PC-3 (cell line): ENCODE measurements around the gene KLHDC8A. TPM values are rescaled to one million over a fixed set of nuclear protein-coding genes. Genes with fewer than 3 reads are reported as not detected.

Experiments
- ATAC-seq: fragments of 200-7000 bp; cut with Tn5 transposase; 2 replicates; pipeline ENCODE4 v1.9.1; 2020; ENCODE audit warnings: mild to moderate bottlenecking, moderate library complexity
- BruUV-seq: library from RNA; stranded (reverse); fragments of 400-500 nt; replicated peaks from 2 replicates; lab custom pipeline; 2021; lab: Mats Ljungman, UMichigan
- CTCF ChIA-PET: fragments of 300-600 bp; sonication (Branson Sonifier 250); formaldehyde crosslinking; loops from one replicate; lab custom pipeline; 2022; ENCODE audit warnings: antibody characterized with exemption; lab: Charles Lee
- POLR2A ChIA-PET: fragments of 300-600 bp; sonication (Branson Sonifier 250); formaldehyde crosslinking; loops from one replicate; lab custom pipeline; 2022; ENCODE audit warnings: antibody characterized with exemption; ENCODE audit not compliant: unreplicated experiment; lab: Charles Lee
- DNase-seq: peaks from one replicate; pipeline ENCODE4 v3.0.0-alpha.2; 2015
- H2AFZ ChIP-seq: fragments of 300-600 bp; sonication (generic); 2 replicates; pipeline ENCODE4 v1.6.0; 2016; ENCODE audit warnings: antibody characterized with exemption, low read length
- H3F3A ChIP-seq: fragments of 300-600 bp; sonication (generic); one replicate; pipeline ENCODE4 v1.6.0; 2017; ENCODE audit warnings: antibody characterized with exemption, low read length, control low read depth, mild to moderate bottlenecking; ENCODE audit not compliant: unreplicated experiment
- H3K27ac ChIP-seq: fragments of 300-600 bp; sonication (generic); 2 replicates; pipeline ENCODE4 v1.5.1; 2016; ENCODE audit warnings: mild to moderate bottlenecking, low read length
- H3K27me3 ChIP-seq: fragments of 300-600 bp; sonication (generic); 2 replicates; pipeline ENCODE4 v1.6.1; 2016; ENCODE audit warnings: low read length, mixed read lengths
- H3K36me3 ChIP-seq: fragments of 300-600 bp; sonication (generic); 2 replicates; pipeline ENCODE4 v1.6.1; 2016; ENCODE audit warnings: low read depth, mixed run types, low read length, mixed read lengths
- H3K4me1 ChIP-seq: fragments of 300-600 bp; sonication (generic); 2 replicates; pipeline ENCODE4 v1.5.1; 2016; ENCODE audit warnings: low read length; ENCODE audit not compliant: insufficient read depth
- H3K4me2 ChIP-seq: fragments of 300-600 bp; sonication (generic); 2 replicates; pipeline ENCODE4 v1.6.0; 2016; ENCODE audit warnings: low read length
- H3K4me3 ChIP-seq: fragments of 300-600 bp; sonication (generic); 2 replicates; pipeline ENCODE4 v1.5.1; 2016; ENCODE audit warnings: mild to moderate bottlenecking, low read length, mixed read lengths
- H3K79me2 ChIP-seq: fragments of 300-600 bp; sonication (generic); 2 replicates; pipeline ENCODE4 v1.6.1; 2017; ENCODE audit warnings: low read length, mixed read lengths
- H3K9ac ChIP-seq: fragments of 300-600 bp; sonication (generic); 2 replicates; pipeline ENCODE4 v1.6.0; 2016; ENCODE audit warnings: mild to moderate bottlenecking, low read length
- H3K9me2 ChIP-seq: fragments of 300-600 bp; sonication (generic); replicated peaks from 2 replicates; pipeline ENCODE4 v1.6.1; 2016; ENCODE audit warnings: mixed run types, low read length, mixed read lengths
- H3K9me3 ChIP-seq: fragments of 300-600 bp; sonication (generic); 2 replicates; pipeline ENCODE4 v1.6.1; 2016; ENCODE audit warnings: low read length, mixed read lengths
- H4K20me1 ChIP-seq: fragments of 300-600 bp; sonication (generic); 2 replicates; pipeline ENCODE4 v1.6.1; 2016; ENCODE audit warnings: low read length, mixed read lengths
- EZH2 ChIP-seq: fragments of 300-600 bp; sonication (generic); IDR thresholded peaks from one replicate; pipeline ENCODE4 v1.6.1; 2017; ENCODE audit warnings: antibody characterized with exemption, mild to moderate bottlenecking, low read length; ENCODE audit not compliant: unreplicated experiment
- EZH2phosphoT487 ChIP-seq: fragments of 300-600 bp; sonication (generic); IDR thresholded peaks from 2 replicates; pipeline ENCODE4 v1.6.1; 2018; ENCODE audit warnings: mild to moderate bottlenecking, antibody characterized with exemption, low read length, borderline replicate concordance
- intact Hi-C: fragments of 100-400 bp; cut with micrococcal nuclease; formaldehyde crosslinking; loops from 2 replicates; pipeline ENCODE4 v1.9.0; 2023
- total RNA-seq: library from RNA; depleted of rRNA; stranded (reverse); fragments of >200 nt; gene quantifications from 2 replicates; pipeline ENCODE4 v1.2.3, GENCODE V29; 2014
- TF ChIP-seq, protein P1 (sequence below): fragments of 300-600 bp; sonication (generic); conservative IDR thresholded peaks from 2 replicates; pipeline ENCODE4 v1.5.1; 2017; ENCODE audit warnings: antibody characterized with exemption, low read depth, mild to moderate bottlenecking, low read length

The KLHDC8A gene
- total RNA-seq, 1 experiment from 2014 or later = not detected

DNA sequence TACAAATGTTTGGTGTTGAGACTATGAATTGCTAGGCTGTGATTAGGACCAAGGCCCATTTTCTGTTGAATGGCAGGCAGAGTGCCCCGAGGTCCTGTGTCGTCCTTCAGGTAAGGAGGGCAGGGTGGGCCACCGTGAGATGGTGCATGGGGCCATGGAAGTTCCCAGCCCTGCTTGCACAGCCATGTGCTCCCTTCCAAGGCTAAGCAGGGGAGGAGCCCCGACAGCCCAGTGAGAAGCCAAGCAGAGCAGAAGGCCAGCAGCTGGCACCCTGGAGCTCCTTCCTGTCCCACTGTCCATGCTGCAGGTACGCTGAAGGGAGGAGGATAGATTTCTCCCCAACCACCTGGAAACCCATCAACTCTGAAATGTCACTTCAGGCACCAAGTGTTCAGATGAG lies 27.0 kb downstream of the KLHDC8A start:
- ATAC-seq (no peak), DNase-seq (no peak)
- no peaks in the 10 kb centered on the region for H3K79me2 ChIP-seq
- no peaks in the 10 kb centered on the region for H3K9me3 ChIP-seq
- no peak overlapping the region for H3K4me2 ChIP-seq
- no TSS peak for BruUV-seq
- H3K9ac ChIP-seq = no peak overlapping the region
- no peak for TF ChIP-seq EZH2phosphoT487
- TF ChIP-seq EZH2 = no peak
- TF ChIP-seq, protein P1, sequence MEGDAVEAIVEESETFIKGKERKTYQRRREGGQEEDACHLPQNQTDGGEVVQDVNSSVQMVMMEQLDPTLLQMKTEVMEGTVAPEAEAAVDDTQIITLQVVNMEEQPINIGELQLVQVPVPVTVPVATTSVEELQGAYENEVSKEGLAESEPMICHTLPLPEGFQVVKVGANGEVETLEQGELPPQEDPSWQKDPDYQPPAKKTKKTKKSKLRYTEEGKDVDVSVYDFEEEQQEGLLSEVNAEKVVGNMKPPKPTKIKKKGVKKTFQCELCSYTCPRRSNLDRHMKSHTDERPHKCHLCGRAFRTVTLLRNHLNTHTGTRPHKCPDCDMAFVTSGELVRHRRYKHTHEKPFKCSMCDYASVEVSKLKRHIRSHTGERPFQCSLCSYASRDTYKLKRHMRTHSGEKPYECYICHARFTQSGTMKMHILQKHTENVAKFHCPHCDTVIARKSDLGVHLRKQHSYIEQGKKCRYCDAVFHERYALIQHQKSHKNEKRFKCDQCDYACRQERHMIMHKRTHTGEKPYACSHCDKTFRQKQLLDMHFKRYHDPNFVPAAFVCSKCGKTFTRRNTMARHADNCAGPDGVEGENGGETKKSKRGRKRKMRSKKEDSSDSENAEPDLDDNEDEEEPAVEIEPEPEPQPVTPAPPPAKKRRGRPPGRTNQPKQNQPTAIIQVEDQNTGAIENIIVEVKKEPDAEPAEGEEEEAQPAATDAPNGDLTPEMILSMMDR = no peak
- intact Hi-C loops = no loop called here
- H3K27me3 ChIP-seq = no peaks in the 10 kb centered on the region; the same call in 1 of the 2 replicates
- CTCF ChIA-PET = no interaction called here
- no peaks in the 10 kb centered on the region for H3K36me3 ChIP-seq
- no peak overlapping the region for H2AFZ ChIP-seq
- H3F3A ChIP-seq = no peaks in the 10 kb centered on the region
- no peaks in the 10 kb centered on the region for H3K9me2 ChIP-seq
- POLR2A ChIA-PET = no interaction called here
- H3K27ac ChIP-seq = no peak overlapping the region
- no peaks in the 10 kb centered on the region; the same call in 1 of the 2 replicates for H3K4me1 ChIP-seq
- H4K20me1 ChIP-seq = no peaks in the 10 kb centered on the region
- no peak overlapping the region for H3K4me3 ChIP-seq

- Histone ChIP-seq H3K9me2 (no peaks in the 10 kb centered on the region), H3K9ac (no peak overlapping the region), H3K36me3 (no peaks in the 10 kb centered on the region), H3K4me1 (no peaks in the 10 kb centered on the region; the same call in 1 of the 2 replicates), H3K79me2 (no peaks in the 10 kb centered on the region), H3K27ac (no peak overlapping the region), H3F3A (no peaks in the 10 kb centered on the region), H3K9me3 (no peaks in the 10 kb centered on the region), H3K4me3 (no peak overlapping the region), H3K4me2 (no peak overlapping the region), H3K27me3 (no peaks in the 10 kb centered on the region; the same call in 1 of the 2 replicates), H2AFZ (no peak overlapping the region), H4K20me1 (no peaks in the 10 kb centered on the region)
- TF ChIP-seq EZH2 (no peak), EZH2phosphoT487 (no peak)
- TF ChIP-seq, protein P1 = no peak
- CTCF ChIA-PET = interaction anchor here (1.0 kb wide), 1 partner anchor 55 kb away, joined by 4 read pairs; no protein-coding TSS in a partner anchor
- no TSS peak for BruUV-seq
- ATAC-seq (no peak), DNase-seq (no peak)
- intact Hi-C loops = no loop called here
- POLR2A ChIA-PET = no interaction called here
Observed at GRCh38 chr1:205328476-205328875, 28.2 kb downstream of the KLHDC8A start.

GRCh38 chr1:205326812-205327466 lies 29.8 kb downstream of the KLHDC8A start:
- intact Hi-C loops = no loop called here

More at GRCh38 chr1:205326812-205327466, 29.8 kb downstream of the KLHDC8A start:
- H3K9ac ChIP-seq = no peak overlapping the region
- no TSS peak for BruUV-seq
- no peaks in the 10 kb centered on the region for H3K36me3 ChIP-seq
- ChIA-PET CTCF (interaction anchor here (0.6 to 0.9 kb wide), 4 partner anchors 53 to 197 kb away, joined by 3 to 5 read pairs (median 4); no protein-coding TSS in a partner anchor), POLR2A (interaction anchor here (0.7 kb wide), 1 partner anchor 97 kb away, joined by 5 read pairs; no protein-coding TSS in a partner anchor)
- no peak overlapping the region for H3K4me3 ChIP-seq
- TF ChIP-seq EZH2phosphoT487 (no peak), EZH2 (no peak)
- TF ChIP-seq, protein P1 = no peak
- H3K4me2 ChIP-seq = no peak overlapping the region
- H2AFZ ChIP-seq = no peak overlapping the region
- no peaks in the 10 kb centered on the region for H3K79me2 ChIP-seq
- H3F3A ChIP-seq = no peaks in the 10 kb centered on the region
- H3K9me3 ChIP-seq = no peaks in the 10 kb centered on the region
- DNase-seq (no peak), ATAC-seq (no peak)
- no peak overlapping the region for H3K27ac ChIP-seq
- no peaks in the 10 kb centered on the region for H3K9me2 ChIP-seq
- H4K20me1 ChIP-seq = no peaks in the 10 kb centered on the region
- no peaks in the 10 kb centered on the region; the same call in 1 of the 2 replicates for H3K27me3 ChIP-seq
- H3K4me1 ChIP-seq = peaks cover under 1% of the 10 kb centered on the region; the same call in 1 of the 2 replicates
